Measurements from ENCODE around the gene CIC. TPM values are rescaled to one million over a fixed set of nuclear protein-coding genes. Genes with fewer than 3 reads are reported as not detected.

The CIC gene
- total RNA-seq, 2 experiments from 2014 or later, result 114 to 119 TPM

- TF ChIP-seq CTCF (IDR thresholded peaks at IDR 0.05), result no peak
- CTCF ChIA-PET, result no interaction called here
- Mint-ChIP-seq H3K4me1 (ENCODE audit: low read depth) (peaks cover 51% of the 10 kb centered on the region), H3K36me3 (ENCODE audit: low read depth) (peaks cover 35% of the 10 kb centered on the region), H3K9me3 (no peaks in the 10 kb centered on the region), H3K4me3 (no peak overlapping the region), H3K27me3 (no peaks in the 10 kb centered on the region), H3K27ac (peak overlapping the region; percentile 69)
- Histone ChIP-seq H3K4me3 (ENCODE audit: low read length) (no peak overlapping the region), H3K4me1 (ENCODE audit: insufficient read depth, low read length) (peaks cover 80% of the 10 kb centered on the region), H3K36me3 (ENCODE audit: insufficient read depth, low read length) (peaks cover 35% of the 10 kb centered on the region), H3K9me3 (ENCODE audit: control insufficient read depth in 1 of 2, insufficient read depth in 1 of 2, low read length in 2 of 2) (no peaks in the 10 kb centered on the region), H3K27ac (ENCODE audit: low read depth in 1 of 2, low read length in 2 of 2) (no peak overlapping the region), H3K27me3 (ENCODE audit: control insufficient read depth in 1 of 2, insufficient read depth in 2 of 2, low read length in 2 of 2) (no peaks in the 10 kb centered on the region)
- DNase-seq (peak in 2 of 14 experiments; percentile 0 to 25), ATAC-seq (ENCODE audit: poor library complexity) (no peak)
- intact Hi-C loops (cut with DNase I, micrococcal nuclease), result no loop called here
- POLR2A ChIA-PET, result interaction anchor here (0.9 to 1.0 kb wide), 2 partner anchors 9 to 31 kb away, joined by 3 read pairs; partner anchors contain the start of gene GSK3A
Observed at GRCh38 chr19:42274065-42274682, 5.1 kb downstream of the CIC start.

GRCh38 chr19:42275103-42275502 is 6.1 kb downstream of the CIC start:
- Histone ChIP-seq H3K27me3 (ENCODE audit: control insufficient read depth in 1 of 2, insufficient read depth in 2 of 2, low read length in 2 of 2) (no peaks in the 10 kb centered on the region), H3K9me3 (ENCODE audit: control insufficient read depth in 1 of 2, insufficient read depth in 1 of 2, low read length in 2 of 2) (no peaks in the 10 kb centered on the region), H3K4me1 (ENCODE audit: insufficient read depth, low read length) (peaks cover 81% of the 10 kb centered on the region), H3K4me3 (ENCODE audit: low read length) (no peak overlapping the region), H3K36me3 (ENCODE audit: insufficient read depth, low read length) (peaks cover 35% of the 10 kb centered on the region), H3K27ac (ENCODE audit: low read depth in 1 of 2, low read length in 2 of 2) (no peak overlapping the region)
- no peak for ATAC-seq (ENCODE audit: poor library complexity)
- Mint-ChIP-seq H3K4me1 (ENCODE audit: low read depth) (peaks cover 51% of the 10 kb centered on the region), H3K9me3 (no peaks in the 10 kb centered on the region), H3K36me3 (ENCODE audit: low read depth) (peaks cover 35% of the 10 kb centered on the region), H3K27ac (peak overlapping the region; percentile 69), H3K27me3 (no peaks in the 10 kb centered on the region), H3K4me3 (peak overlapping the region; percentile 32)
- ChIA-PET POLR2A (interaction anchor here (0.9 to 1.0 kb wide), 2 partner anchors 8 to 32 kb away, joined by 3 read pairs; partner anchors contain the start of gene GSK3A), CTCF (no interaction called here)
- peak in 1 of 14 experiments; percentile 1 for DNase-seq
- TF ChIP-seq CTCF (IDR thresholded peaks at IDR 0.05), result no peak
- intact Hi-C loops (cut with DNase I, micrococcal nuclease), result no loop called here

GRCh38 chr19:42275517-42275916 is 6.5 kb downstream of the CIC start:
- DNase-seq (no peak), ATAC-seq (ENCODE audit: poor library complexity) (no peak)
- H3K4me3 Mint-ChIP-seq, result peak overlapping the region; percentile 10
- ChIA-PET CTCF (no interaction called here), POLR2A (no interaction called here)
- Histone ChIP-seq H3K9me3 (ENCODE audit: control insufficient read depth in 1 of 2, insufficient read depth in 1 of 2, low read length in 2 of 2) (no peaks in the 10 kb centered on the region), H3K27ac (ENCODE audit: low read depth in 1 of 2, low read length in 2 of 2) (peak overlapping the region in 1 of 2 donors; percentile 34), H3K27me3 (ENCODE audit: control insufficient read depth in 1 of 2, insufficient read depth in 2 of 2, low read length in 2 of 2) (no peaks in the 10 kb centered on the region), H3K4me1 (ENCODE audit: insufficient read depth, low read length) (peaks cover 78% of the 10 kb centered on the region), H3K4me3 (ENCODE audit: low read length) (no peak overlapping the region), H3K36me3 (ENCODE audit: insufficient read depth, low read length) (peaks cover 35% of the 10 kb centered on the region)
- H3K4me1 Mint-ChIP-seq (ENCODE audit: low read depth), result peaks cover 47% of the 10 kb centered on the region
- no peaks in the 10 kb centered on the region for H3K27me3 Mint-ChIP-seq
- peak overlapping the region; percentile 69 for H3K27ac Mint-ChIP-seq
- peaks cover 32% of the 10 kb centered on the region for H3K36me3 Mint-ChIP-seq (ENCODE audit: low read depth)
- H3K9me3 Mint-ChIP-seq, result no peaks in the 10 kb centered on the region
- no peak for TF ChIP-seq CTCF (IDR thresholded peaks at IDR 0.05)
- intact Hi-C loops (cut with DNase I, micrococcal nuclease), result no loop called here

Data from CD4-positive, alpha-beta T cell (primary cell).